ENCODE data around the gene APBA2.

DNA sequence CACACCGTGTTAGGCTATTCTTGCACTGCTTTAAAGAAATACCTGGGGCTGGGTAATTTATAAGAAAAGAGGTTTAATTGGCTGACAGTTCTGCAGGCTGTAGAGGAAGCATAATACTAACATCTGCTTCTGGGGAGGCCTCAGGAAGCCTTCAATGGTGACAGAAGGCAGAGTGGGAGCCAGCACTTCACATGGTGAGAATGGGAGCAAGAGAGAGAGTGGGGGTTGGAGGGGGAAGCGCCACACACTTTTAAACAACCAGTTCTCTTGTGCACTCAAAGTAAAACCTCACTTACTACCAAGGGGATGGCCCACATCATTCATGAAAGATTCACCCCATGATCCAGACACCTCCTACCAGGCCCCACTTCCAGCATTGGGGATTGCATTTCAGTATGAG is 181.1 kb downstream of the APBA2 start:
- TF ChIP-seq, protein P1, sequence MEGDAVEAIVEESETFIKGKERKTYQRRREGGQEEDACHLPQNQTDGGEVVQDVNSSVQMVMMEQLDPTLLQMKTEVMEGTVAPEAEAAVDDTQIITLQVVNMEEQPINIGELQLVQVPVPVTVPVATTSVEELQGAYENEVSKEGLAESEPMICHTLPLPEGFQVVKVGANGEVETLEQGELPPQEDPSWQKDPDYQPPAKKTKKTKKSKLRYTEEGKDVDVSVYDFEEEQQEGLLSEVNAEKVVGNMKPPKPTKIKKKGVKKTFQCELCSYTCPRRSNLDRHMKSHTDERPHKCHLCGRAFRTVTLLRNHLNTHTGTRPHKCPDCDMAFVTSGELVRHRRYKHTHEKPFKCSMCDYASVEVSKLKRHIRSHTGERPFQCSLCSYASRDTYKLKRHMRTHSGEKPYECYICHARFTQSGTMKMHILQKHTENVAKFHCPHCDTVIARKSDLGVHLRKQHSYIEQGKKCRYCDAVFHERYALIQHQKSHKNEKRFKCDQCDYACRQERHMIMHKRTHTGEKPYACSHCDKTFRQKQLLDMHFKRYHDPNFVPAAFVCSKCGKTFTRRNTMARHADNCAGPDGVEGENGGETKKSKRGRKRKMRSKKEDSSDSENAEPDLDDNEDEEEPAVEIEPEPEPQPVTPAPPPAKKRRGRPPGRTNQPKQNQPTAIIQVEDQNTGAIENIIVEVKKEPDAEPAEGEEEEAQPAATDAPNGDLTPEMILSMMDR (CRISPR knock-in tag; IDR thresholded peaks at IDR 0.05): no peak
- TF ChIP-seq POLR2A (IDR thresholded peaks at IDR 0.05; ENCODE audit: insufficient read depth in 1 of 2, low read depth in 2 of 2, low read length in 2 of 2) (no peak), TBP (CRISPR knock-in tag; IDR thresholded peaks at IDR 0.05) (no peak), FOXA1 (IDR thresholded peaks at IDR 0.05) (no peak), FOXA1 (CRISPR knock-in tag; IDR thresholded peaks at IDR 0.05) (no peak), ZNF292 (CRISPR knock-in tag; IDR thresholded peaks at IDR 0.05; ENCODE audit: borderline replicate concordance, low read depth) (no peak), ZNF83 (CRISPR knock-in tag; IDR thresholded peaks at IDR 0.05; ENCODE audit: borderline replicate concordance) (no peak)

Data from HepG2 (cell line).